Body of pancreas (tissue), 4 donors: ENCODE results near the gene TXLNB. TPM values are rescaled to one million over a fixed set of nuclear protein-coding genes. Genes with fewer than 3 reads are reported as not detected.
"Not testable (repeated sequence)": the region's sequence is repeated elsewhere in the genome, so short reads cannot be mapped to it uniquely, and the experiment has no call there.

Source experiments
- ATAC-seq: fragments of 150-250 bp; one replicate; pipeline ENCODE4 v1.9.1; 2016
- DNase-seq, 4 donors: peaks; one replicate each; pipeline ENCODE4 v3.0.0-alpha.2; 2019
- H3K27ac ChIP-seq, 4 donors: fragments of 200-600 bp; sonication (generic); 1 replicate in 3 of 4; 2 replicates in 1 of 4; pipeline versions ENCODE4 v1.5.1 to v1.6.1; 2016 to 2019; ENCODE audit warnings: mild to moderate bottlenecking in 1 of 4, mixed read lengths in 1 of 4, moderate library complexity in 1 of 4
- H3K27me3 ChIP-seq, 2 donors: fragments of 200-600 bp; sonication (generic); one replicate each; pipeline ENCODE4 v1.6.0; 2016; ENCODE audit warnings: mild to moderate bottlenecking in 1 of 2
- H3K36me3 ChIP-seq, 2 donors: fragments of 200-600 bp; sonication (generic); replicated peaks in 1 of 2; 2 replicates each; pipeline ENCODE4 v1.5.1; 2016; ENCODE audit warnings: low read depth in 2 of 2; ENCODE audit not compliant: insufficient read depth in 1 of 2
- H3K4me1 ChIP-seq: fragments of 200-600 bp; sonication (generic); one replicate; pipeline ENCODE4 v1.6.0; 2016
- H3K4me3 ChIP-seq, 2 donors: fragments of 200-600 bp; sonication (generic); 1 replicate in 1 of 2; 2 replicates in 1 of 2; pipeline ENCODE4 v1.5.1; 2016 to 2019
- H3K9me3 ChIP-seq, 3 donors: fragments of 200-600 bp; sonication (generic); 1 replicate in 2 of 3; 2 replicates in 1 of 3; pipeline ENCODE4 v1.5.1; 2016
- POLR2A ChIP-seq, 3 donors: fragments of 450-650 bp; IDR thresholded peaks; one replicate each; pipeline ENCODE4 v1.6.1; 2016; ENCODE audit warnings: antibody characterized with exemption in 3 of 3, mild to moderate bottlenecking in 2 of 3
- WGBS, 2 donors: methylation state at CpG; one replicate each; pipeline ENCODE4 v1.1.5; 2017; 5-methylcytosine and 5-hydroxymethylcytosine counted together
- intact Hi-C: fragments of 100-400 bp; cut with DNase I; formaldehyde crosslinking; loops from one replicate; pipeline ENCODE4 v1.15.1; 2023
- total RNA-seq, 2 donors: library from RNA; depleted of rRNA; stranded (reverse); fragments of >200 nt; gene quantifications; one replicate each; pipeline ENCODE4 v1.1.0, GENCODE V29; 2016
- TF ChIP-seq, protein P1 (sequence below), 7 experiments: fragments of 450-650 bp in 4 of 7; fragments of 200-600 bp in 3 of 7; sonication (generic) in 3 of 7; IDR thresholded peaks; one replicate each; pipeline ENCODE4 v1.5.1; 2016 to 2019; ENCODE audit warnings: antibody characterized with exemption in 7 of 7

Gene TXLNB
- total RNA-seq, 2 donors from 2014 or later = not detected

DNA sequence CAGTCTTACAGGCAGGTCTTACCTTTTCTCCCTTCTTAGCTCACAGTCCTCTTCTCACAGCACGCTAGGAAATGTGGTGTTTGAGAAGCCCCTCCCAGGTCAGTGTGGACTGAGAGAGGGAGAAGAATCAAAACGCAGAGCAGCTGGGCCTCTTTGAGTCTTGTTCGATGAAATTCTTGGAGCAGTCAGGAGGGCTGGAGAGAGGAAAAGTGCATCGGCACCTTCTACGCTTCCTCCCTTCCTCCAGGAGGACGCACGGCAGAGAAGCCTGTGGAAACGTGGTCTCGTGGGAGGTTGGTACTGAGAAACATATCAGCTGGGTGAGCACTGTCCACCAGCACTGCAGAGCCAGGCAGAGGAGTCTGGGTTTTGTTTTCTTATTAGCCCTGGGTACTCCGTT lies 52.7 kb downstream of the TXLNB start:
- no peak overlapping the region for H3K27ac ChIP-seq
- intact Hi-C loops = loop anchor here (10.0 kb wide), 1 partner anchor 116 kb away; no protein-coding TSS in a partner anchor
- no peaks in the 10 kb centered on the region for H3K9me3 ChIP-seq
- ATAC-seq (no peak), DNase-seq (no peak)
- 60 to 81% methylated on average over 10 of the region's 10 CpGs for WGBS, 2 donors
- TF ChIP-seq, protein P1, sequence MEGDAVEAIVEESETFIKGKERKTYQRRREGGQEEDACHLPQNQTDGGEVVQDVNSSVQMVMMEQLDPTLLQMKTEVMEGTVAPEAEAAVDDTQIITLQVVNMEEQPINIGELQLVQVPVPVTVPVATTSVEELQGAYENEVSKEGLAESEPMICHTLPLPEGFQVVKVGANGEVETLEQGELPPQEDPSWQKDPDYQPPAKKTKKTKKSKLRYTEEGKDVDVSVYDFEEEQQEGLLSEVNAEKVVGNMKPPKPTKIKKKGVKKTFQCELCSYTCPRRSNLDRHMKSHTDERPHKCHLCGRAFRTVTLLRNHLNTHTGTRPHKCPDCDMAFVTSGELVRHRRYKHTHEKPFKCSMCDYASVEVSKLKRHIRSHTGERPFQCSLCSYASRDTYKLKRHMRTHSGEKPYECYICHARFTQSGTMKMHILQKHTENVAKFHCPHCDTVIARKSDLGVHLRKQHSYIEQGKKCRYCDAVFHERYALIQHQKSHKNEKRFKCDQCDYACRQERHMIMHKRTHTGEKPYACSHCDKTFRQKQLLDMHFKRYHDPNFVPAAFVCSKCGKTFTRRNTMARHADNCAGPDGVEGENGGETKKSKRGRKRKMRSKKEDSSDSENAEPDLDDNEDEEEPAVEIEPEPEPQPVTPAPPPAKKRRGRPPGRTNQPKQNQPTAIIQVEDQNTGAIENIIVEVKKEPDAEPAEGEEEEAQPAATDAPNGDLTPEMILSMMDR (IDR thresholded peaks at IDR 0.05) = no peak
- no peak for TF ChIP-seq POLR2A (IDR thresholded peaks at IDR 0.05)
- no peaks in the 10 kb centered on the region for H3K27me3 ChIP-seq
- no peak overlapping the region for H3K4me3 ChIP-seq
- no peaks in the 10 kb centered on the region for H3K36me3 ChIP-seq
- no peaks in the 10 kb centered on the region for H3K4me1 ChIP-seq

DNA sequence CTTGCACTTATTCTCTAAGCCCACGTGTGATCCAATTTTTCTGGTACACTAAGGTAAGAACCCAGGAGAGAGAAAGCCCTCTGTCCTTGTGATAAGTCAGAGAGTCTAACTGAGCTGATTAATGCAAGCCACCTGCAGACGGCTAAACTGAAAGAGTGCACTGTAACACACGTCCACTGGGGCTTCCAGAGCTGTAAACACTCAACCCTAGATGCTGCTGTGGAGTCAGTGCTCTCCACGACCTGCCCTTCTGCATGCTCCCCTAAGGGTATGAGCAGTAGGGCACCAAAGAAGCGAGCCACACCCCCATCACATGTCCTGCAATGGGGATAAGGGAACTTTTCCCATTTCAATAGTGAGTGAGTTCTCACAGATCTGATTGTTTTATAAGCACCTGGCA lies 55.7 kb downstream of the TXLNB start:
- no peak for ATAC-seq
- intact Hi-C loops = loop anchor here (10.0 kb wide), 1 partner anchor 119 kb away; no protein-coding TSS in a partner anchor
- no peak for DNase-seq

DNA sequence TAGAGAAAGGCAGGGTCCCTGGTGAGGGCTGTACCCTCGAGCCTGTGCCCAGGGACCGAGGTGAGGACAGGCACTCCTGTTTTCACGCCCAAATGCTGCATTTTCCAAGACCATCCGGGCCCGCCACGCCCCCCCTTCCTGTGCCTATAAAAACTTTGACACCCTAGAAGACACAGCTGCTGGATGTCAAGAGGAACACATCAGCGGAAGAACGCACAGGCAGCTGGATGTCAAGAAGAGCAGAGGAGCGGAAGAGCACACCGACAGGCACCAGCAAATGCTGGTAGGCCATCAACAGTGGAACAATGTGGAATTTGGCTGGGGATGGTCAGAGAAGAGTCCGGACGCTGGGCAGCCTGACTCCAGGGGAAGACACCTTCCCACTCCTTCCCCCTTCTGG lies 56.1 kb downstream of the TXLNB start:
- intact Hi-C loops = loop anchor here (10.0 kb wide), 1 partner anchor 119 kb away; no protein-coding TSS in a partner anchor
- no peak for TF ChIP-seq POLR2A (IDR thresholded peaks at IDR 0.05)
- TF ChIP-seq, protein P1 (IDR thresholded peaks at IDR 0.05) = no peak
- 86 to 87% methylated on average over 12 of the region's 12 CpGs for WGBS, 2 donors

More for the DNA sequence above, 55.7 kb downstream of the TXLNB start:
- Histone ChIP-seq H3K9me3 (no peaks in the 10 kb centered on the region), H3K27ac (no peak overlapping the region), H3K4me1 (no peaks in the 10 kb centered on the region), H3K36me3 (no peaks in the 10 kb centered on the region), H3K27me3 (no peaks in the 10 kb centered on the region), H3K4me3 (no peak overlapping the region)
- TF ChIP-seq POLR2A (IDR thresholded peaks at IDR 0.05) = no peak
- TF ChIP-seq, protein P1 (IDR thresholded peaks at IDR 0.05) = no peak
- 52 to 65% methylated on average over 3 to 5 of the region's 5 CpGs for WGBS, 2 donors

DNA sequence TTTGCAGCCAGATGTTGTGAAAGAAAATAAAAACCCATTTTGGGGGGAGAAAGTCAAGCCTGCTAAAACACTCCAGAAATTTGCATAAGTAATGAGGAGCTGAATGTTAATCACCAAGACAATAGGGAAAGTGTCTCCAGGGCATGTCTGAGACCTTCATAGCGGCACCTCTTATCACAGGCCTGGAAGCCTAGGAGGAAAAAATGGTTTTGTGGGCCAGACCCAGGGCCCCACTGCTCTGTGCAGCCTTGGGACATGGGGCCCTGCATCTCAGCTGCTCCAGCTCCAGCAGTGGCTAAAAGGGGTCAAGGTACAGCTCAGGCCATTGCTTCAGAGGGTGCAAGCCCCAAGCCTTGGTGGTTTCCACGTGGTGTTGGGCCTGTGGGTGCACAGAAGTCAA lies 57.6 kb downstream of the TXLNB start:
- not testable (repeated sequence) for DNase-seq, H3K4me3 ChIP-seq, ATAC-seq, H3K27ac ChIP-seq, H3K9me3 ChIP-seq, H3K36me3 ChIP-seq, H3K4me1 ChIP-seq, H3K27me3 ChIP-seq
- 60 to 78% methylated on average over 2 of the region's 2 CpGs for WGBS, 2 donors
- intact Hi-C loops = loop anchor here (10.0 kb wide), 1 partner anchor 121 kb away; no protein-coding TSS in a partner anchor

More for the DNA sequence above, 56.1 kb downstream of the TXLNB start:
- Histone ChIP-seq H3K36me3 (no peaks in the 10 kb centered on the region), H3K27me3 (no peaks in the 10 kb centered on the region), H3K4me3 (no peak overlapping the region), H3K4me1 (no peaks in the 10 kb centered on the region), H3K9me3 (no peaks in the 10 kb centered on the region), H3K27ac (no peak overlapping the region)
- ATAC-seq (no peak), DNase-seq (no peak)

DNA sequence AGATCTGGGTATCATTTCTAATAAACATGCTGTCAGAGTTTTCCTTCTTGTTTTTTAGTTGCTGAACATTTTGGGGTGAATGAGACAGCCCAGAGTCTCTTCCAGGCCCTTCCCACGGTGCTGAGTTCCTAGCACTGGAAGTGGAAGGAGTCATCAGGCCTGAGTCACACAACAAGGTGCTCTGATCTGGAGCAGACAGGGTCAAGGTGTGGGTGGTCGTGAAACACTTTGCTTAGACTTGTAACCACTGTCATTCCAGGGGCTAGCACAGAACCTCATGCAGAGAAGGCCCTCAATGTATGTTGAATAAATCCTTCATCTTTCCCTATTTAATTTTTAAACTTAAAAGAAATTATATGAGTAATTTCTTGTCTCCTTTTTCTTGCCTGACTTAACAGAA lies 60.6 kb downstream of the TXLNB start:
- no peak overlapping the region for H3K27ac ChIP-seq
- DNase-seq (no peak), ATAC-seq (no peak)
- H3K36me3 ChIP-seq = no peaks in the 10 kb centered on the region
- H3K27me3 ChIP-seq = no peaks in the 10 kb centered on the region
- H3K4me3 ChIP-seq = no peak overlapping the region
- TF ChIP-seq, protein P1 (IDR thresholded peaks at IDR 0.05) = no peak
- TF ChIP-seq POLR2A (IDR thresholded peaks at IDR 0.05) = no peak
- WGBS, 2 donors = 28 to 53% methylated on average over 2 of the region's 2 CpGs
- intact Hi-C loops = loop anchor here (10.0 kb wide), 1 partner anchor 124 kb away; no protein-coding TSS in a partner anchor
- no peaks in the 10 kb centered on the region for H3K9me3 ChIP-seq
- no peaks in the 10 kb centered on the region for H3K4me1 ChIP-seq
